ENCODE data around the gene GNG2.

GNG2 gene

DNA sequence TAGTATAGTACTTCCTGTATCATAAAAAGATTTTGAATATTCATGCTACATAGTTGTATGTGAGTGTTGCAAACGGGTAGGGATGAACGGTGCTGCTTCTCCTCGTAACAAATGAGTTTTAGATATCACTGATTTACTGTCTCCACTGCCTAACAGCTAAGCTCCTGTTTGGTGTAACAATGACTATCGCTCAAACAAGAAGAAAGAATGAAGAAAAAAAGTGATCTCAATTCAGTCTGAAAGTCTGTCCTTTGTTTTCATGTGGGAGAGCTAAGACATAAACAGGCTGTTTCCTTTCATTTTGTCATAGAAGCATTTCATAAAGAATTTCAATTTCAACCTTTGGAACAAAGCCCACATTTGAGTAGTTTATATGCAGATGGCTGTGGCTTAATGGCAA, 102.9 kb downstream of the GNG2 start:
- no peak overlapping the region for H3K4me3 ChIP-seq (ENCODE audit: low read depth in 1 of 2, low read length in 2 of 2)
- H2AFZ ChIP-seq (ENCODE audit: low read depth, low read length), result no peak overlapping the region
- no peak overlapping the region for H3K9ac ChIP-seq (ENCODE audit: low read depth, low read length)
- H3K4me1 ChIP-seq (ENCODE audit: insufficient read depth, low read length), result no peaks in the 10 kb centered on the region
- peaks cover 39% of the 10 kb centered on the region for H3K79me2 ChIP-seq (ENCODE audit: insufficient read depth, low read length)
- DNase-seq, result no peak
- H3K4me2 ChIP-seq (ENCODE audit: insufficient read depth, low read length), result no peak overlapping the region
- H3K27ac ChIP-seq (ENCODE audit: low read length), result no peak overlapping the region
- ATAC-seq (ENCODE audit: insufficient read depth, low read depth), result no peak
- H3K27me3 ChIP-seq (ENCODE audit: insufficient read depth, low read length, poor library complexity), result no peaks in the 10 kb centered on the region
- peaks cover 5% of the 10 kb centered on the region for H3K9me3 ChIP-seq (ENCODE audit: insufficient read depth, low read length, severe bottlenecking)
- H3K36me3 ChIP-seq (ENCODE audit: insufficient read depth, low read length), result peaks cover 63% of the 10 kb centered on the region
- no peaks in the 10 kb centered on the region; the same call in 1 of the 2 replicates for H4K20me1 ChIP-seq (ENCODE audit: insufficient read depth, low read length)
- TF ChIP-seq, protein P1, sequence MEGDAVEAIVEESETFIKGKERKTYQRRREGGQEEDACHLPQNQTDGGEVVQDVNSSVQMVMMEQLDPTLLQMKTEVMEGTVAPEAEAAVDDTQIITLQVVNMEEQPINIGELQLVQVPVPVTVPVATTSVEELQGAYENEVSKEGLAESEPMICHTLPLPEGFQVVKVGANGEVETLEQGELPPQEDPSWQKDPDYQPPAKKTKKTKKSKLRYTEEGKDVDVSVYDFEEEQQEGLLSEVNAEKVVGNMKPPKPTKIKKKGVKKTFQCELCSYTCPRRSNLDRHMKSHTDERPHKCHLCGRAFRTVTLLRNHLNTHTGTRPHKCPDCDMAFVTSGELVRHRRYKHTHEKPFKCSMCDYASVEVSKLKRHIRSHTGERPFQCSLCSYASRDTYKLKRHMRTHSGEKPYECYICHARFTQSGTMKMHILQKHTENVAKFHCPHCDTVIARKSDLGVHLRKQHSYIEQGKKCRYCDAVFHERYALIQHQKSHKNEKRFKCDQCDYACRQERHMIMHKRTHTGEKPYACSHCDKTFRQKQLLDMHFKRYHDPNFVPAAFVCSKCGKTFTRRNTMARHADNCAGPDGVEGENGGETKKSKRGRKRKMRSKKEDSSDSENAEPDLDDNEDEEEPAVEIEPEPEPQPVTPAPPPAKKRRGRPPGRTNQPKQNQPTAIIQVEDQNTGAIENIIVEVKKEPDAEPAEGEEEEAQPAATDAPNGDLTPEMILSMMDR (IDR thresholded peaks at IDR 0.05; ENCODE audit: borderline replicate concordance, extremely low read depth, low read length, poor library complexity, severe bottlenecking), result no peak
- TF ChIP-seq EZH2 (IDR thresholded peaks at IDR 0.05; ENCODE audit: borderline replicate concordance, low read depth, low read length, severe bottlenecking), result no peak

DNA sequence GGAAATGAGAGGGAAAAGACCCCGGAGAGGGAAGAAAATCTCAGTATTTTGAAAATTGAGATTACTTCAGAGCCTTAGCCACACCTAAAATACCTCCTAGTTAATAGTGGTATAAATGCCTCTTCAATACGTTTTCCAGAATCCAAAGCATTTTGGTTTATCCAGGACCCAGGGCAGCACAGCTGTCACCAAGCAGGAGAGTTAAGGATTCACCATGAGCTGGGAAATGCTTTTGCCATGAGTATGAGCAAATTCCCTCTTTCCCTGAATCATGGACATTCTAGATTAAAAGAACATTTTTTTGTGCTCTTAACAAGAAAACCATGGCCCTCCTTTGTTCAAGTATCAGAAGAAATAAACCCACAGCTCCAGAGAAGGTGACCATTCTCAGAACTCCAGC, 107.1 kb downstream of the GNG2 start:
- Histone ChIP-seq H3K4me3 (ENCODE audit: low read depth in 1 of 2, low read length in 2 of 2) (no peak overlapping the region), H3K27me3 (ENCODE audit: insufficient read depth, low read length, poor library complexity) (no peaks in the 10 kb centered on the region), H2AFZ (ENCODE audit: low read depth, low read length) (no peak overlapping the region), H3K79me2 (ENCODE audit: insufficient read depth, low read length) (peaks cover 11% of the 10 kb centered on the region; the same call in 1 of the 2 replicates), H3K27ac (ENCODE audit: low read length) (no peak overlapping the region), H3K4me2 (ENCODE audit: insufficient read depth, low read length) (no peak overlapping the region), H3K9ac (ENCODE audit: low read depth, low read length) (no peak overlapping the region), H4K20me1 (ENCODE audit: insufficient read depth, low read length) (no peaks in the 10 kb centered on the region), H3K9me3 (ENCODE audit: insufficient read depth, low read length, severe bottlenecking) (no peaks in the 10 kb centered on the region), H3K4me1 (ENCODE audit: insufficient read depth, low read length) (no peaks in the 10 kb centered on the region), H3K36me3 (ENCODE audit: insufficient read depth, low read length) (peaks cover 47% of the 10 kb centered on the region; the same call in 1 of the 2 replicates)
- no peak for DNase-seq
- no peak for ATAC-seq (ENCODE audit: insufficient read depth, low read depth)
- TF ChIP-seq, protein P1 (IDR thresholded peaks at IDR 0.05; ENCODE audit: borderline replicate concordance, extremely low read depth, low read length, poor library complexity, severe bottlenecking), result no peak
- TF ChIP-seq EZH2 (IDR thresholded peaks at IDR 0.05; ENCODE audit: borderline replicate concordance, low read depth, low read length, severe bottlenecking), result no peak

DNA sequence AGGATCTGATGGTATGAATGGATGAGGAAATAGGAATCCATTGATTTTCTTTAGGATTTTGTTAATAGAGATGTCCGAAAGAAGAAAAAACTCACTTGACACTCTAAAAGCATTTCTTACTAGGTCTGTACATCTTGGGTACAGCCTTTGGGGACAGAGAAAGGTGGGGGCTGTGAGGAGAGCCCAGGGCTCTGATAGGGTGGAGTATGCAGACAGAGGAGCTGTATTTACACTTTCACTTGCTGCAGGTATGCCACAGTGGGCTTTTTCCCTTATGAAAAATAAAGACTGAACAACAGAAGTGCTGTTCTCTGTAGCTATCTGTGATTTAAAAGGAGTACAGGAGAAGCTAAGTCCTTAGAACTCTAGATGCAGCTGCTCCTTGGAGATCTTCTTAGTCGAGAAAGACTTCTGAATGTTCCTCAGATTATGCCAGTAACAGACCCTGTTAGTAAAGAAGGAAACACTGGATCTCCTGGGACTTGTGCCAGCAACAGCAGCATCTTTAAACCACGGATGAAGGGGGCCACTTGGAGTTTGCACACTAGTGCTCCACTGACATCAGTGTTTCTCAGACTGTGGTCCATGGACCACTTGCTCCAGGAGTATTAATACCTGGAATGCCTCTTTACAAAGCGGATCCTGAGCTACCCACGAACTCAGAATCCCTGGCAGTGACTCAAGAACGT, 109.6 kb downstream of the GNG2 start:
- Histone ChIP-seq H3K27me3 (ENCODE audit: insufficient read depth, low read length, poor library complexity) (no peaks in the 10 kb centered on the region), H3K9me3 (ENCODE audit: insufficient read depth, low read length, severe bottlenecking) (no peaks in the 10 kb centered on the region), H3K4me2 (ENCODE audit: insufficient read depth, low read length) (no peak overlapping the region), H2AFZ (ENCODE audit: low read depth, low read length) (no peak overlapping the region), H3K9ac (ENCODE audit: low read depth, low read length) (no peak overlapping the region), H3K4me3 (ENCODE audit: low read depth in 1 of 2, low read length in 2 of 2) (no peak overlapping the region), H3K36me3 (ENCODE audit: insufficient read depth, low read length) (peaks cover 33% of the 10 kb centered on the region; the same call in 1 of the 2 replicates), H3K79me2 (ENCODE audit: insufficient read depth, low read length) (no peaks in the 10 kb centered on the region), H3K4me1 (ENCODE audit: insufficient read depth, low read length) (no peaks in the 10 kb centered on the region), H3K27ac (ENCODE audit: low read length) (no peak overlapping the region), H4K20me1 (ENCODE audit: insufficient read depth, low read length) (no peaks in the 10 kb centered on the region)
- TF ChIP-seq EZH2 (IDR thresholded peaks at IDR 0.05; ENCODE audit: borderline replicate concordance, low read depth, low read length, severe bottlenecking), result no peak
- TF ChIP-seq, protein P1 (IDR thresholded peaks at IDR 0.05; ENCODE audit: borderline replicate concordance, extremely low read depth, low read length, poor library complexity, severe bottlenecking), result no peak
- DNase-seq, result no peak
- no peak for ATAC-seq (ENCODE audit: insufficient read depth, low read depth)
